Effector CD4-positive, alpha-beta T cell (primary cell): ENCODE measurements around the gene RNF121.
A peak's percentile ranks its signal among the peaks of the same experiment; 100 is the strongest.
"Not testable (repeated sequence)": the region's sequence is repeated elsewhere in the genome, so short reads cannot be mapped to it uniquely, and the experiment has no call there.

Experiments used
- DNase-seq: peaks from one replicate; pipeline ENCODE4 v3.0.0-alpha.2; 2020
- total RNA-seq: gene quantifications from one replicate; lab custom pipeline; 2026; lab: John Stamatoyannopoulos, UW

The RNF121 gene
- total RNA-seq, result 10.1 reads per million, percentile 32 among the genes with 10 or more reads in this experiment

- peak; percentile 98 for DNase-seq
Observed at GRCh38 chr11:71928737-71929443, at the start of gene RNF121. Gene RNF121 (plus strand): TSS chr11:71929046. CDS start chr11:71929062, 16 bp downstream.

GRCh38 chr11:71885806-71886205 lies 43.0 kb upstream of the RNF121 start:
- DNase-seq, result not testable (repeated sequence)

GRCh38 chr11:71888335-71889010 lies 40.4 kb upstream of the RNF121 start:
- DNase-seq, result not testable (repeated sequence)

- not testable (repeated sequence) for DNase-seq
Observed at GRCh38 chr11:71889181-71889872, 39.5 kb upstream of the RNF121 start.

- DNase-seq, result no peak
Observed at GRCh38 chr11:71895961-71896360, 32.9 kb upstream of the RNF121 start.

GRCh38 chr11:71901137-71901536 lies 27.7 kb upstream of the RNF121 start:
- DNase-seq, result not testable (repeated sequence)

GRCh38 chr11:71908218-71908617 lies 20.6 kb upstream of the RNF121 start:
- no peak for DNase-seq

- DNase-seq, result not testable (repeated sequence)
Observed at GRCh38 chr11:71910775-71911174, 18.1 kb upstream of the RNF121 start.

- DNase-seq, result not testable (repeated sequence)
Observed at GRCh38 chr11:71911321-71911985, 17.4 kb upstream of the RNF121 start.

GRCh38 chr11:71911986-71912340 lies 16.9 kb upstream of the RNF121 start:
- not testable (repeated sequence) for DNase-seq

- DNase-seq, result no peak
Observed at GRCh38 chr11:71913756-71914526, 14.9 kb upstream of the RNF121 start.

- no peak for DNase-seq
Observed at GRCh38 chr11:71914617-71915189, 14.1 kb upstream of the RNF121 start.

GRCh38 chr11:71917646-71918140 lies 11.2 kb upstream of the RNF121 start:
- DNase-seq, result no peak

- DNase-seq, result peak; percentile 70
Observed at GRCh38 chr11:71927820-71928736, 768 bp upstream of the RNF121 start, which contains the start of gene XNDC1N. Gene XNDC1N (minus strand): TSS chr11:71928594. CDS start chr11:71923353, 5,241 bp downstream.

- no peak for DNase-seq
Observed at GRCh38 chr11:71929491-71929890, 645 bp downstream of the RNF121 start.

GRCh38 chr11:71930556-71931244 lies 1.9 kb downstream of the RNF121 start:
- DNase-seq, result no peak

GRCh38 chr11:71931245-71931602 lies 2.4 kb downstream of the RNF121 start:
- no peak for DNase-seq

GRCh38 chr11:71933141-71933933 lies 4.5 kb downstream of the RNF121 start:
- no peak for DNase-seq

- DNase-seq, result no peak
Observed at GRCh38 chr11:71934213-71934612, 5.4 kb downstream of the RNF121 start.
